Adrenal gland (tissue), 5 donors: Measurements from ENCODE around the gene SOWAHD.
"Not testable (repeated sequence)": the region's sequence is repeated elsewhere in the genome, so short reads cannot be mapped to it uniquely, and the experiment has no call there.

Experiments
- POLR2A ChIP-seq, 2 donors: fragments of 450-650 bp; IDR thresholded peaks; one replicate each; pipeline ENCODE4 v1.6.1; 2017; ENCODE audit warnings: antibody characterized with exemption in 2 of 2, mild to moderate bottlenecking in 2 of 2, moderate library complexity in 1 of 2
- TF ChIP-seq, protein P1 (sequence below), 6 experiments: fragments of 450-650 bp in 4 of 6; fragments of 200-600 bp in 2 of 6; sonication (generic) in 1 of 6; IDR thresholded peaks; 1 replicate in 5 of 6; 2 replicates in 1 of 6; pipeline versions ENCODE4 v1.5.1 to v1.8.0; 2016 to 2021; ENCODE audit warnings: antibody characterized with exemption in 6 of 6, mild to moderate bottlenecking in 2 of 6, moderate library complexity in 1 of 6
- donor health status: DM: no; HTN: no; CAD: no.

DNA sequence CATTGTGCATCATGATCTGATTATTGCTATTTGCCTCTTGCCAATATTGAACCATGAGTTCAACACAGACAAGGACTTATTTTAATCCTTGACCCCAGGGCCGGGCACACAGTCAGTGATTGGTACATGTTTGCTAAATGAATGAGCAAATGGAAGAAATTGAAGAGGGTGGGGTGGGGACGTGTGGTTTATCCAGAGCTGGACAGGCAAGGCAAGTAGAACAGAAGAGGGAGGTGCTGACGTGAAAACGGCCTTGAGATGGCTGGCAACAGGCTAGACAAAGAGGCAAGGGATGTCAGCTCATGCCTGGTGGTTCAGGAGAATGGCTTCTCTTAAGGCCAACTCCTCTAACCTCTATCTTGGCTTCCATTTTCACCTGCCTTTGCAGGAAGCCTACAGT is 50.1 kb downstream of the SOWAHD start:
- TF ChIP-seq, protein P1, sequence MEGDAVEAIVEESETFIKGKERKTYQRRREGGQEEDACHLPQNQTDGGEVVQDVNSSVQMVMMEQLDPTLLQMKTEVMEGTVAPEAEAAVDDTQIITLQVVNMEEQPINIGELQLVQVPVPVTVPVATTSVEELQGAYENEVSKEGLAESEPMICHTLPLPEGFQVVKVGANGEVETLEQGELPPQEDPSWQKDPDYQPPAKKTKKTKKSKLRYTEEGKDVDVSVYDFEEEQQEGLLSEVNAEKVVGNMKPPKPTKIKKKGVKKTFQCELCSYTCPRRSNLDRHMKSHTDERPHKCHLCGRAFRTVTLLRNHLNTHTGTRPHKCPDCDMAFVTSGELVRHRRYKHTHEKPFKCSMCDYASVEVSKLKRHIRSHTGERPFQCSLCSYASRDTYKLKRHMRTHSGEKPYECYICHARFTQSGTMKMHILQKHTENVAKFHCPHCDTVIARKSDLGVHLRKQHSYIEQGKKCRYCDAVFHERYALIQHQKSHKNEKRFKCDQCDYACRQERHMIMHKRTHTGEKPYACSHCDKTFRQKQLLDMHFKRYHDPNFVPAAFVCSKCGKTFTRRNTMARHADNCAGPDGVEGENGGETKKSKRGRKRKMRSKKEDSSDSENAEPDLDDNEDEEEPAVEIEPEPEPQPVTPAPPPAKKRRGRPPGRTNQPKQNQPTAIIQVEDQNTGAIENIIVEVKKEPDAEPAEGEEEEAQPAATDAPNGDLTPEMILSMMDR (IDR thresholded peaks at IDR 0.05) = not testable (repeated sequence)
- TF ChIP-seq POLR2A (IDR thresholded peaks at IDR 0.05) = not testable (repeated sequence)
